ENCODE data around the gene XRCC2.
"Not testable (repeated sequence)": the region's sequence is repeated elsewhere in the genome, so short reads cannot be mapped to it uniquely, and the experiment has no call there.

XRCC2 gene

DNA sequence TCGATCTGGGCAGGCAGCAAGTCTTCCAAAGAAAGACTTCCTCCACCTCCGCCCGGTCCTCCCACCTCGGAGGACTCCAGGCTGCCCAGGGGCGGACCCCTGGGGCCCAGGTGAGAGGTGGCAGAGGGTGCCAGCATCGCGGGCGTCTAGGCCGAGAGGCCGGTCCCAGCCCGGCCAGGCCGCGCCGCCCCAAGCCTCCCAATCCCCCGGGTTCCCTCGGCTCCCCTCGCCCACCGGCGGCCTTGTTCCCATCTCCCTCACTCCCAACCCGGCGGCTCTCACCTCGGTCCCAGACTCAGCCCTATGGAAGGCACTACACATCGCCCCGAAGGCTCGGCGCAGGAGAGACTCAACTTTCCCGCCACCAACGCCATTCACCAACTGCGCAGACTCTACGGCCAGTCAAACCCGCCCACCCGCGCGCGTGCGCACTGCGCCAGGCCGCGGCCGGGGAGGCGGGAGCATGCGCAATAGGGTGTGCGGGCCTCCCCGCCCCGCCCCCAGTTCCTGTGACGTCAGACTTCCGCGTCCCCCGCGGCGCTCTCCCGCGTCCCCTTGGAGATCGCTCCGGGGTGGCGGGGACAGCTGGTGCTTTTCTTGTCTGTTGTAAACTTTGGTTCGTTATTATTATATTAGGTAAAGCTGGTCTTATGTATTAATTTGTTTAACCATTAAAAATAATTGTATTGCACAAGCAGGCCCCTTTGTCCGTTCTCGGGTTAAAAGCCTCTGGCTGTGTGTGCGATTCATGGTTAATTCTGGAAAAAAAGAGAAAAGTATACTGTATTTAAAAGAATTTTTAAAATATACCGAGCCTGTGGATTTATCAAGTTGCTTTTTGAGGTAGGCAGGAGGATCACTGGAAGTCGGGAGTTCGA lies at the start of gene XRCC2:
TSS of gene XRCC2 (minus strand) at position 383 of the 878 bp plus-strand sequence. CDS start at position 321, 62 bp downstream.
- peak; percentile 34 for DNase-seq

DNA sequence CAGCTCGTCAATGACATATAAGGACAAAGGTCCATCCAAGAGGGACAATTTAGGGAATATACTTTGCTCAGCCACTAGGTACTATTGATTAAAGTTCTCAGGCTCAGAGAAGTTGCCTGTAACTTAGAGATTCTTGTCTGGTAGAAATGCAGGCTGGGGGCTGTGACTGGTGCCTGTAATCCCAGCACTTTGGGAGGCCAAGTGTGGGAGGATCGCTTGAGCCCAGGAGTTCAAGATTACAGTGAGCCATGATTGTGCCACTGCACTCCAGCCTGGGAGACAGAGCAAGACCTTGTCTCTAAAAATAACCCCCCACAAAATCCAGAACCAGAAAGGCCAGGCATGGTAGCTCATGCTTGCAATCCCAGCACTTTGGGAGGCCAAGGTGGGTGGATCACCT lies 47.4 kb upstream of the XRCC2 start:
- no peak for DNase-seq

DNA sequence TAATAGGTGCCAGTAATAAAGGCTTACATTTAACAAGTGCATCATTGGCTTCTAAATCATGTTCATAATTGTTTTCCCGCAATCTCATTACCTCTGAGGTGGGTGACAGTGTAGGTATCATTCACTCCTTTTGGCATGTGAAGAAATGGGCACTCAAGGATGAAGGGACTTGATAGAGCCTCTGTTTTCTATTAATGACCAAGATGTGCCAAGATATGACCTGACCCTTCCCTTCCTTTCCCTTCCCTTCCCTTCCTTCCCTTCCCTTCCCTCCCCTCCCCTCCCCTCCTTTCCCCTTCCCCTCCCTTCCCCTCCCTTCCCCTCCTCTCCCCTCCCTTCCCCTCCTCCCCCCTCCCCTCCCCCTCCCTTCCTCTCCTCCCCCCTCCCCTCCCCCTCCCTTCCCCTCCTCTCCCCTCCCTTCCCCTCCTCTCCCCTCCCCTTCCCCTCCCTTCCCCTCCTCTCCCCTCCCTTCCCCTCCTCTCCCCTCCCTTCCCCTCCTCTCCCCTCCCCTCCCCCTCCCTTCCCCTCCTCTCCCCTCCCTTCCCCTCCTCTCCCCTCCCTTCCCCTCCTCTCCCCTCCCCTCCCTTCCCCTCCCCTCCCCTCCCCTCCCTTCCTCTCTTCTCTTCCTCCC lies 36.6 kb upstream of the XRCC2 start:
- DNase-seq, result not testable (repeated sequence)

DNA sequence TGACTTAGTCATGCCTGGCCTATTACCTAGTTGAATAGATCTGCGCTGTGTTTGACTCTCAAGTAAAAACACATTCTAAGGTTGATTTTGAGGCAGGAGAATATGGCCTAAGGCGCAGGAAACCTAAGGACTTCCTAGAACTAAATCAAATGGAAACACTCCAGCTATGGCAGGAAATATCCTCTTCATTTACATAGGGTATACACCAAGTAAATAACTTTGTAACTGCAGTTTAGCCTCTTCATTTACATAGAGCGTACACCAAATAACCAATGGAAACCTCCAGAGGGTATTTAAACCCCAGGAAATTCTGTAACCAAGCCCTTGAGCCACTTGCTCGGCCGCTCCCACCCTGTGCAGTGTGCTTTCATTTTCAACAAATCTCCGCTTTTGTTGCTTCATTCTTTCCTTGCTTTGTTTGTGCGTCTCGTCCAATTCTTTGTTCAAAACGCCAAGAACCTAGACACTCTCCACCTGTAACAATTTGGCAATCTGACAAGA lies 35.6 kb upstream of the XRCC2 start:
- DNase-seq, result no peak

DNA sequence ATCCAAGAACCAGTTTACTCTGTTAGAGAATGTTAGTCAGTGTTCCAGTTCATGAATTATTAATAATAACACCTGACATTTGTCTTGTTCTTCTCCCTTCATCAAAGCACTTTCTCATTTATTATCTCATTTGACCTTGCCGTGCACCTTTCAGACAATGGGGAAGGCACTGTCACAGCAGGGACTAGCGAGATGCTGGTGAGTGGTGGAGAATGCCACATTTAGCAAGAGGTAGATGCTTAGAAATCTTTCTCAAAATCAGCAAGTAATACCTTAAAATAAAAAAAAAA lies 34.2 kb upstream of the XRCC2 start:
- DNase-seq, result no peak

DNA sequence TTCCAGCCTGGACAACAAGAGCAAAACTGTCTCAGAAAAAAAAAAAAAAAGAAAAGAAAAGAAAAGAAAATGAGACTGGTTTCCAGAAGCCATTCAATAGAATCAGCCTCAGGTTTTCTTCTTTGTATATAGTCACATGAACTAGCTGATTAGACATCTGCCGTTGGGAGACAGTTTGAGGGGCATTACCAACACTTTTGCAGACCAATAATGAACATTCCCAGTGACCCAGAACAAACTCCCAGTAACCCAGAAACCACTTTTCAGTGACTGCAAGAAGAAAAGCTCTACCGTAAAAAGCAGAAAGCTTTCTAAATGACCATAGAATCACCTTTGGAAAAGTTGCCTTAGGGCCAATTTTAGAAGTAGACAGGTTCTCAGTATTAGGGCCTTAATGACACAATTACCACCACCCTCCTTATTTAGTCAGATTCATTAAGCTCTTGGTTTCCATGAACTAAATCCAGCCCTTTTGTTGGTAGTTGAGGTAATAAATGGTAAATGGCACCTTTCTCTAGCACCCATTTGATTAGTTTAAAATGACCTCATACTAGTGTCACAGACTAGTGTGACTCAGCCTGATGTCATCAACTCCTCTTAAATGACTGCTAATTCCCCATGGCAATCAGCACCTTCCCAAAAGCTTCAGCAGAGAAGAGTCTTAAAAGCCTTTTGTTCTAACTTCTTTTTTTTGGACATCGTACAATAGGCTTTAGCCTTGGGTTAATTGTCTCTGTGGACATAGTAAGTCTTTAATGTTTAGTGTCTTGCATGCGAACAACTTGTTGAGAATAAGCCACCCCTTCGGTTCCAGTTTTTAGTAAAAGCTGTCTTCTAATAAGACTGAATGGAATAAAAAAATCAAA lies 33.6 kb upstream of the XRCC2 start:
- no peak for DNase-seq

DNA sequence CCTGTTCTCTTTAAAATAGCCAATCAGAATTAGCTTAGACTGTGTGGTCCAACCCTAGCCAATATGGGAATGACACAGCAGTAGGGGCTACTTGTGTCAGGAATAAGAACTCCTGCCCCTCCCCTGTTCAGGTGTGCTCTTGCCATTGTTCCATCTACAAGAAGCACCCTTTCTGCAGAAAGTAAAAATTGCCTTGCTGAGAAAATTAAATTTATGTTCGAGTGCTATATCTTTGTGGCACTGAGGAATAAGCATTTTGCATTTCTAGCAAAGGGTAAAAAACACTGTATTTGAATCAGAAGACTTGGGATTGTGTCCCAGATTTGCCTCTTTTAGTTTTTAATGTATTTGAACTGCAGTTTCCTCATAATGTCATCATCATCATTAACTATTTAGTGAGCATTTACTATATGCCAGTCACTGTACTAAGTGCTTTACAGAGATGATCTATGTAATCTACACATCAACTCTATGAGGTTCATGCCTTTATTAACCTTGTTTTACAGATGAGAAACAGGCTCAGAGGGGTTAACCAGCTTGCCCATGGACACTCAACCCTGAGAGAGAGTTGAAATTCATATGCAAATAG lies 28.9 kb upstream of the XRCC2 start:
- DNase-seq, result no peak

DNA sequence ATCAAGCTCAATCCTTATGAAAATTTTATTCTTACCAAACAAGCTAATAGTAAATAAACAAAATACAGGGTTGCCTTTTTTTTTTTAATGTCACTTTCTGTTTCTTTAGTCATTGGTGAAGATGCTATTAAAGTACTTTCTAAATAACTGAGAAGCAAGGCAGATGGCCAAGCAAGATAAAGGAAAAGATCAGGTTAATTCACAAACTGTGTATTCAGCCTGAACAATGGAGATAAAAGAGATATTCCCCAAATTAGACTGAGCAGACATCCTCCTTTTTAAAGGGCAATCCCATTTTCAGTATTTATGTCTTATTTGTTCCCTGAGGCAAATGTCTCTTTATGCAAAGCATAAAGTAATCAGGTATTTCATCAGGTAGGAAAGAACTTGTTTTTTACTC lies 23.1 kb upstream of the XRCC2 start:
- no peak for DNase-seq

DNA sequence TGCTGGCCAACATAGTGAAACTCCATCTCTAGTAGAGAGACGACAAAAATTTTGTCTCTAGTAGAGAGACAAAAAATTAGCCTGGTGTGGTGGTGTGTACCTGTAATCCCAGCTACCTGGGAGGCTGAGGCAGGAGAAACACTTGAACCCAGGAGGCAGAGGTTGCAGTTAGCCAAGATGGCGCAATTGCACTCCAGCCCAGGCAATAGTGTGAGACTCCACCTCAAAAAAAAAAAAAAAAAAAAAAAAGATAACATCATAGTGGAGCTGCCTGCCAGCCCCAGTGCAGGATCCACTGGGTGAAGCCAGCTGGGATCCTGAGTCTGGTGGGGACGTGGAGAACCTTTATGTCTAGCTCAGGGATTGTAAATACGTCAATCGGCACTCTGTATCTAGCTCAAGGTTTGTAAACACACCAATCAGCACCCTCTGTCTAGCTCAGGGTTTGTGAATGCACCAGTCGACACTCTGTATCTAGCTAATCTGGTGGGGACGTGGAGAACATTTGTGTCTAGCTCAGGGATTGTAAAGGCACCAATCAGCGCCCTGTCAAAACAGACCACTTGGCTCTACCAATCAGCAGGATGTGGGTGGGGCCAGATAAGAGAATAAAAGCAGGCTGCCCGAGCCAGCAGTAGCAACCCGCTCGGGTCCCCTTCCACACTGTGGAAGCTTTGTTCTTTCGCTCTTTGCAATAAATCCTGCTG lies 21.5 kb upstream of the XRCC2 start:
- DNase-seq, result not testable (repeated sequence)

DNA sequence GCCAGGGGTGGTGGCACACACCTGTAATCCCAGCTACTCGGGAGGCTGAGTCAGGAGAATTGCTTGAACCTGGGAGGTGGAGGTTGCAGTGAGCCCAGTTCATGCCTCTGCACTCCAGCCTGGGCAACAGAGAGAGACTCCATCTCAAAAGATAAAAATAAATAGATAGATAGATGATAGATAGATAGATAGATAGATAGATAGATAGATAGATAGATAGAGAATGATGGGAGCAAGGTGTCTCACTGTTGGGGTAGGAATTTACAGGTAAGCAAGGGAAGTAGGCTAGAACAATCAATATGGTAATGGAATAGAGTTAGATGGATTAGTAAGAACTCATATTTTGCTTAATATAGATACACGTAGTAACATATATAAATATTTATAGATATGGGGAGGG lies 16.3 kb upstream of the XRCC2 start:
- DNase-seq, result not testable (repeated sequence)

DNA sequence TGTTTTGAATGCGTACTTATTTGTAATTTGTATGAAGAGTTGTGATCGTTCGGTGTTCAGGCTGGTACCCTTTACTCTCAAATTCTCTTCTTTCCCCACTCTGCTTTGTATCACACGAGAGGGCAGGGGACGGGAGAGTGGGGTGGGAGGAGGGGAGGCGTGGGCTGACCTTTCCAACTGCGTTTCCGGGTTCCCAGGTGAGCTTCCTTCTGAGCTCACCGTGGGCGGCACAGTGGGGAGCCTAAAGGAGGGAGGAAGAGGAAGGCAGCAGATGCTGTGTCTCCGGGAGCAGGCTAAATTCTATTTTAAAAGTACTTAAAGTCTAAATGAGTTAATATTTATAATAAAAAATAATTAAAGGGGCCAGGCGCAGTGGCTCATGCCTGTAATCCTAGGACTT lies 7.4 kb upstream of the XRCC2 start:
- DNase-seq, result no peak

DNA sequence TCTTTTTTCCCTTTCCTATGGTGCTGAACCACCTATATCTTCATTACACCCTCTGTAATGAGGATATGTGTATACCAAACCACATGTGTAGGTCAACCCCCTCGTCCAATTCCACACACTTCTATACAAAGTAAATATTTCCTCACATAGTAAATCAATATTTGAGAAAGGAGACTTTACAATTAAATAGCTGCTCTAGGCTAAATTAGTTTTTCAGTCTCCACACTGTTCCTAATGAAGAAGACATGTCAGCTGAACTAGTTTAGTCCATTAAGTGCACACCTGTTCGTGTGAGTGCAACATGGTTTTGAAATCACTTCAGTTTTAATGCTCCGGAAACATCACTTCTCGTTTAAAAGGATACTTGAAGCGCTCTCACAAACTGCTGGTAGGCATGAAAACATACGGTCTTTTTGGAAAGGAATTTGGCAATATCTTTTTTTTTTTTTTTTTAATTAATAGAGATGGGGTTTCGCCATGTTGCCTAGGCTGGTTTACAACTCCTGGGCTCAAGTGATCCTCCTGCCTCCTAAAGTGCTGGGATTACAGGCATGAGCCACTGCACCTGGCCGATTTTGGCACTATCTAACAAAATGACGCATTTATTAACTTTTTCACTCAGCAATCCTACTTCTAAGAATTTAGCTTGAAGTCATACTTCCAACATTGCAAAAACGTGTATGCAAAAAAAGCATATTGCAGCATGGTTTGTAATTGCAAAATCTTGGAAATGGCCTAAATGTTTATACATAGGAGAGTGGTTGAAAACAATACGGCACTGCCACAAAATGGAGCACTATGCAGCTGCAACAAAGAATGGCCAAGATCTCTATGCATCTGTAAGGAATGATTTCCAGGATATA lies 2.1 kb upstream of the XRCC2 start:
- DNase-seq, result peak; percentile 97

DNA sequence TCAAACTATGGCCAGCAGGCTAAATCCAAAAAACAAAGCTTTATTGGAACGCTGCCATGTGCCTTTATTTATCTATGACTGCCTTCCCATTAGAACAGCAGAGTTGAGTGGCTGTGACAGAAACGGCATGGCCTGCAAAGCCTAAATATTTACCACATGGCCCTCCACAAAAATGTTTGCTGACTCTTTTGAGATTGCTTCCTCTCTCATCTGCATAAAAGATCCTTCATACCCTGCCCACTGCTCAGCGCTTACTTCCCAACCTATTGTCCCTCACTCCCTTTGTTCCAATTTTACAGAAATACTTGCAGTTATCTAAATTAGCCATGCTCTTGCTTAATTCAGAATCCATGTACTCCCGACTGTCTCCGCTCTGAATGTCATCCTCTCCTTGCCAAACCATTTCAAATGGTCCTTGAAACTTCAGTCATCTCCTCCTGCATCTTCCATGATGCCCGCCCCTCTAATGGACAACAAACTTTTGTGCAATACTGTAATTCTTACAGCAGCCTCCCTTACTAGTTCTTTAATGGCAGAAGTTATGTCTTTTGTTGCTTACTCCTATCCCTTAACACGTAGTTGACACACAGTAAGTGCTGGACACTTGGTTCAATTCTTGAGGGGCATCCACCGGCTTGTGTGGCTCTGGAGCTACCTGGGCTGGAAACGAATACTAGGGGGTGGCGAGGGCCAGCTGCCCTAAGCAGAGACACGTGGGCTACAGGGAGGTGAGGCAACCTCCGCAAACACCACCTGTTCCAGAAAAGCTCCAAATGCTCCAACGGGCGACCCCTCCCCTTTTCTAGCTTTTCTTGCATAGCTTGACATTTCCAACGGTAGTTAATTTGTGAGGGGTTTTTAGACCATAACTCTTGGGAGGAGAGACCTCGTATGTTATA lies 832 bp downstream of the XRCC2 start:
- no peak for DNase-seq

DNA sequence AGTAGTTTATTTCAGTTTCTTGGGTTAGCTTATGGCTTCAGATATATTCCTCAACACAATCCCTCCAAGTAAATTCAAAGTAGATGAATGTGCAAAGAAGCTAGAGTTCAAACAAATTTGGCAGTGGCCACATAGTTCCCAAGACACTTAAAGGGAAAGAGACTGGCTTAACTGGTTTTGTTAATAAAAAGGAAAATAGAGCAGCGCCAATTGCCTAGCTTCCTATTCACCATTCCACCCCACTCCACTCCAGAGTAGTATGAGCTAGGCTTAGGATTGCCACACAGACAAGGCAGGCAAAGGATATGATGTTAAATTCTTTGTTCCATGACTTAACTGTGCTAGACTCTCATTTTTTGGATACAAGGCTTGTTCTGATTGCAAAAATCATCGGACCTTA lies 2.0 kb downstream of the XRCC2 start:
- no peak for DNase-seq

DNA sequence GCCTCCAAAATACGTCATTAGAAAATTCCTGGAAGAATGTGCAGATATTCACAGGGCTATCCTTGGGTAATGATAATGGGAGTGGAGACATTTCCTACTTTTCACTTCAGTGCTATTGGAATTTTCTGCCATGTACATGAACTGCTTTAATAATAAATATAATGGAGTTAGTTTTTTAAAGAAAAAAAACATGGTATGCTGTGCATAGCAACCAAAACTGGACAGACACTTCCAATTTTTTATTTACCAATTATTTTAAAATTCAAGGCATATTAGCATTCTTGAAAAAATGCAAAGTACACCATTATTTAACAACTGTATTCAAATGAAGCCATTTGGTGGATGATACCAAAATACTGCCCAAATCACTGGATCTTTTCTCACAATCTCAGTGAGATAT lies 3.3 kb downstream of the XRCC2 start:
- no peak for DNase-seq

DNA sequence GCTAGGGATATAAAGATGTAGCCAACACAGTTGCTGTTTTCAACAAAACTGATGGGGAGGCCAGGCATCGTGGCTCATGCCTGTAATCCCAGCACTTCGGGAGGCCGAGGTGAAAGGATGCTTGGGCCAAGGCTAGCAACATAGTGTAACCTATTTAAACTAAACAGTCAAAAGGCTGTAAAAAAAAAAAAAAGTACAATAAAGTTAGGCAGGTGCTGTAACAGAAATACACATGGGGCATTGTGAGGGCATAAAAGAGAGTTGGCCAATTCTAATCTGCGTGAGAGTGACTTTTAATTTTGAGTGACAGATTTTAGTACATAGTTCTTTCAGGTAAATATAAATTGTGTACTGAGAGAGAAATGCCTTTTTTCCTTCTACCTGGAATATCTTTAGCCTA lies 6.2 kb downstream of the XRCC2 start:
- no peak for DNase-seq

DNA sequence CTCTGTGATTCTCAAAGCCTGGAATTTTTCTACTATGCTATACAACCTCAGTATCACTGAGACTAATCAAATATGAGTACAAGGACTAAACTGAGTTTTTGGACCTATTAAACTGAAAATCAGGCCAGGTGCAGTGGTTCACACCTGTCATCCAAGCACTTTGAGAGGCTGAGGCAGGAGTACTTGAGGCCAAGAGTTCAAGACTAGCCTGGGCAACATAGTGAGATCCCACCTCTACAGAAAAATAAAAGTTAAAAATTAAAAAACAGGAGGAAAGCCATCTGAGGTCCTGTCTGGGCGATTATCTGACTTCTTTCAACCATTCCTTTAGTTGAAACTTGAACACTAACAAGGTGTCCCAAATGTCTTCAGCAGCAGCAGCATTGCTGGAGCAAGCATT lies 7.0 kb downstream of the XRCC2 start:
- DNase-seq, result no peak

DNA sequence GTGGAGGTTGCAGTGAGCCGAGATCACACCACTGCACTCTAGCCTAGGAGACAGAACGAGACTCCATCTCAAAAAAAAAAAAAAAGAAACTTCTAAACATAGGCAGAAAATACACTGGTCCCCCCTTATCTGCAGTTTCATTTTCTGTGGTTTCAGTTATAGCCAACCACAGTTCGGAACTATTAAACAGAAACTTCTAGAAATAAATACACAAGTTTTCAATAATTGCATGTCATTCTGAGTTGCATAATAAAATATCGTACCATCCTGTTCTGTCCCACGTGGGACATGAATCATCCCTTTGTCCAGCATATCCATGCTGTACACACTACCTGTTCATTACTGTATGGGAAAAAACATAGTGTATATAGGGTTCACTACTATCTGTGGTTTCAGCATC lies 8.0 kb downstream of the XRCC2 start:
- no peak for DNase-seq

DNA sequence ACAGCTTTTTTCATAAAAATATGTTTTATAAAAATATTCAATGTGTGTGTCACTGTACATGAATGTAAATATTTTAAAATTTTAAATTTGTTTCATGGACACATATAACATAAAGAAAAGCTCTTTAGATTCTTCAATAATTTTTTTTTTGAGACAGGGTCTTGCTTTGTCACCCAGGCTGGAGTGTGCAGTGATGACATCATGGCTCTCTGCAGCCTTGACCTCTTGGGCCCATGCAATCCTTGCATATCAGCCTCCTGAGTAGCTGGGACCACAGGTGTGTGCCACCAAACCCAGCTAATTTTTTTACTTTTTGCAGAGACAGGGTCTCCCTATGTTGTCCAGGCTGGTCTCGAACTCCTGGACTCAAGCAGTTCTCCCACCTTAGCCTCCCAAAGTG lies 9.9 kb downstream of the XRCC2 start:
- no peak for DNase-seq

DNA sequence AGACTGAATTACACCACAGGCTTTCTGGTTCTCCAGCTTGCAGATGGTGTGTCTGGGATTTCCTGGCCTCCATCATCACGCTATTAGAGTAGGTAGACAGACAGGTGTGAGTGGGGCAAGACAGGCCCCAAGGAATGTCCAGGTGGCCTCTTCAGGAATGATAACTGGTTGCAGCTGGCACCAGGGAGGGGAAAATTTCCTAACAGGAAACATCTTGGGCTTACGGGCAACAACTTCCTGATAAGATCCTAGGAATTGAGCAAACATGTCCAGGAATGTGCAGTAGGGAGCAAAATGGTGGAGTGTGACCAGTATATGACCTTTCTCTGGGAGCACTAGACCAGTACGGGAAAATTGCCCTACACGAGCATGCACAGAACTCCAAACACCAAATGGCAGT lies 11.3 kb downstream of the XRCC2 start:
- DNase-seq, result no peak

Data from NCI-H1436 treated with DMSO at 0.1 percent for 48 hours (cell line).